DND-41 (cell line): Measurements from ENCODE around the gene CBX1.

ENCODE experiments used
- ATAC-seq: fragments of 200-7000 bp; cut with Tn5 transposase; 3 replicates; pipeline ENCODE4 v1.9.1; 2021; ENCODE audit warnings: low read depth; ENCODE audit not compliant: insufficient read depth
- DNase-seq: peaks from one replicate; pipeline ENCODE4 v3.0.0-alpha.2; 2020
- H2AFZ ChIP-seq: 2 replicates; pipeline ENCODE4 v1.6.0; 2012; ENCODE audit warnings: low read depth, low read length
- H3K27ac ChIP-seq: 2 replicates; pipeline ENCODE4 v1.5.1; 2012; ENCODE audit warnings: low read length, inconsistent platforms
- H3K27me3 ChIP-seq: fragments of 200-600 bp; sonication (generic); 2 replicates; pipeline ENCODE4 v1.6.0; 2012; ENCODE audit warnings: low read length, mild to moderate bottlenecking, inconsistent platforms; ENCODE audit not compliant: insufficient read depth, poor library complexity
- H3K36me3 ChIP-seq: 2 replicates; pipeline ENCODE4 v1.5.1; 2012; ENCODE audit warnings: low read length, inconsistent platforms; ENCODE audit not compliant: insufficient read depth
- H3K4me1 ChIP-seq: 2 replicates; pipeline ENCODE4 v1.5.1; 2012; ENCODE audit warnings: mild to moderate bottlenecking, low read length; ENCODE audit not compliant: insufficient read depth
- H3K4me2 ChIP-seq: 2 replicates; pipeline ENCODE4 v1.6.0; 2012; ENCODE audit warnings: mild to moderate bottlenecking, moderate library complexity, low read length, inconsistent platforms; ENCODE audit not compliant: insufficient read depth
- H3K4me3 ChIP-seq, 2 experiments: fragments of 200-600 bp in 1 of 2; shearing (Covaris generic) in 1 of 2; 2 replicates each; pipeline ENCODE4 v1.5.1; 2012 to 2016; ENCODE audit warnings: inconsistent platforms in 2 of 2, low read length in 2 of 2, mild to moderate bottlenecking in 2 of 2, low read depth in 1 of 2, moderate library complexity in 1 of 2
- H3K79me2 ChIP-seq: 2 replicates; pipeline ENCODE4 v1.6.0; 2012; ENCODE audit warnings: low read length, inconsistent platforms; ENCODE audit not compliant: insufficient read depth
- H3K9ac ChIP-seq: 2 replicates; pipeline ENCODE4 v1.6.0; 2012; ENCODE audit warnings: low read depth, mild to moderate bottlenecking, inconsistent platforms, low read length, moderate library complexity
- H3K9me3 ChIP-seq: 2 replicates; pipeline ENCODE4 v1.5.1; 2012; ENCODE audit warnings: low read length, moderate library complexity, mild to moderate bottlenecking, inconsistent platforms; ENCODE audit not compliant: insufficient read depth, severe bottlenecking
- H4K20me1 ChIP-seq: 2 replicates; pipeline ENCODE4 v1.6.0; 2012; ENCODE audit warnings: low read length; ENCODE audit not compliant: insufficient read depth
- EZH2 ChIP-seq: IDR thresholded peaks from 3 replicates; pipeline ENCODE4 v1.6.1; 2012; ENCODE audit warnings: borderline replicate concordance, low read depth, mild to moderate bottlenecking, moderate library complexity, low read length, inconsistent platforms; ENCODE audit not compliant: severe bottlenecking
- TF ChIP-seq, protein P1 (sequence below): IDR thresholded peaks from 2 replicates; pipeline ENCODE4 v1.5.1; 2012; ENCODE audit warnings: borderline replicate concordance, low read length, moderate library complexity, mild to moderate bottlenecking; ENCODE audit not compliant: poor library complexity, severe bottlenecking; ENCODE audit errors: extremely low read depth

The CBX1 gene

DNA sequence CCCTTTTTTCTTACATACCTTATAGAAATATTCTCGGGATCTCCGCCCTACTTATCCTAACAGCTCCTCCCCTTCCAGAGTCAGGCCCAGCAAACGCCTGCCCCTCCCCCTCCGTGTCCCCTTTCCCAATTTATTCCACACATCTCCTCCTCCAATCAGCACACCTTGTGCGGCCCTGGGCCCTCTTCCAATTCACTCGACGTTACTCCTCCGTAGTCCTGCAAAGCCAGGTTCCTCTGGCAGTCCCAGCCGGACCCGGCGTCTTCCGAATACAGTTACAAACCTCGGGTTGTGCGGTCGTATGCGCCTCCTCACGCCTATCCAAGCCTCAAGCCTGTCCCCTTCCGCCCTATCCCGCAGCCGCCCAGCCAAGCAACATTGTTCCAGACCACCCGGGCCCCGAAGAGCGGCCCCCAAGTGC is 677 bp downstream of the CBX1 start:
- peaks cover 28% of the 10 kb centered on the region for H3K4me1 ChIP-seq
- peak overlapping the region; percentile 87 for H3K27ac ChIP-seq
- H3K4me3 ChIP-seq = peak overlapping the region; percentile 88 to 93
- H3K9ac ChIP-seq = peak overlapping the region; percentile 95
- no peaks in the 10 kb centered on the region for H3K27me3 ChIP-seq
- no peaks in the 10 kb centered on the region for H3K9me3 ChIP-seq
- peak overlapping the region; percentile 92 for H2AFZ ChIP-seq
- peak overlapping the region; percentile 98 for H3K4me2 ChIP-seq
- TF ChIP-seq, protein P1, sequence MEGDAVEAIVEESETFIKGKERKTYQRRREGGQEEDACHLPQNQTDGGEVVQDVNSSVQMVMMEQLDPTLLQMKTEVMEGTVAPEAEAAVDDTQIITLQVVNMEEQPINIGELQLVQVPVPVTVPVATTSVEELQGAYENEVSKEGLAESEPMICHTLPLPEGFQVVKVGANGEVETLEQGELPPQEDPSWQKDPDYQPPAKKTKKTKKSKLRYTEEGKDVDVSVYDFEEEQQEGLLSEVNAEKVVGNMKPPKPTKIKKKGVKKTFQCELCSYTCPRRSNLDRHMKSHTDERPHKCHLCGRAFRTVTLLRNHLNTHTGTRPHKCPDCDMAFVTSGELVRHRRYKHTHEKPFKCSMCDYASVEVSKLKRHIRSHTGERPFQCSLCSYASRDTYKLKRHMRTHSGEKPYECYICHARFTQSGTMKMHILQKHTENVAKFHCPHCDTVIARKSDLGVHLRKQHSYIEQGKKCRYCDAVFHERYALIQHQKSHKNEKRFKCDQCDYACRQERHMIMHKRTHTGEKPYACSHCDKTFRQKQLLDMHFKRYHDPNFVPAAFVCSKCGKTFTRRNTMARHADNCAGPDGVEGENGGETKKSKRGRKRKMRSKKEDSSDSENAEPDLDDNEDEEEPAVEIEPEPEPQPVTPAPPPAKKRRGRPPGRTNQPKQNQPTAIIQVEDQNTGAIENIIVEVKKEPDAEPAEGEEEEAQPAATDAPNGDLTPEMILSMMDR = no peak
- TF ChIP-seq EZH2 = no peak
- no peak for ATAC-seq
- H3K36me3 ChIP-seq = peaks cover 12% of the 10 kb centered on the region; the same call in 1 of the 2 replicates
- H3K79me2 ChIP-seq = peaks cover 60% of the 10 kb centered on the region
- no peak for DNase-seq
- peaks cover 39% of the 10 kb centered on the region; the same call in 1 of the 2 replicates for H4K20me1 ChIP-seq

DNA sequence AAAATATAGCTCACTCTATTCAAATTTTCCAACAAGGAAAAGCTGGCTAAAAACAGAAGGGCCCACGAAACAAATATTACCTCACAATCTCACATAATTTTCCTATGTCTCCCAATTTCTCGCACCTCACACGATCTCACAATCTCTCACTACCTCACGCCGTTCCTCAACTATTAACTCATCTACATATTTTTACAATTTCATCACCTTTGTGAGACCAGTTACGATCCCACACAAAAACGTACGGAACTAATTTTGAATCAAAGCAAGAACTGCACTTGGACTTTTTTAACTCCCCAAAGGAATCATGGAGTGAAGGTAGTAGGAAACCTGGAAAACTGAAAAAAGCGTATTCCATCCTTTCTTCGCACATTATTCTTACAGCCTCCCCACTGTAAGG is 1.1 kb downstream of the CBX1 start:
- Histone ChIP-seq H3K27me3 (no peaks in the 10 kb centered on the region), H3K4me1 (peaks cover 28% of the 10 kb centered on the region), H3K9ac (peak overlapping the region; percentile 95), H3K9me3 (no peaks in the 10 kb centered on the region), H4K20me1 (peaks cover 39% of the 10 kb centered on the region; the same call in 1 of the 2 replicates), H2AFZ (no peak overlapping the region), H3K27ac (peak overlapping the region; percentile 87), H3K36me3 (peaks cover 16% of the 10 kb centered on the region; the same call in 1 of the 2 replicates), H3K79me2 (peaks cover 65% of the 10 kb centered on the region), H3K4me3 (peak overlapping the region; percentile 88 to 93; a peak in 3 of 4 replicates), H3K4me2 (peak overlapping the region; percentile 98)
- DNase-seq (no peak), ATAC-seq (no peak)
- no peak for TF ChIP-seq EZH2
- TF ChIP-seq, protein P1 = no peak

GRCh38 chr17:48095611-48096010 is 5.7 kb downstream of the CBX1 start:
- no peak overlapping the region for H3K9ac ChIP-seq
- no peak overlapping the region for H3K27ac ChIP-seq
- TF ChIP-seq, protein P1 = no peak
- no peak for TF ChIP-seq EZH2
- no peak overlapping the region for H3K4me3 ChIP-seq
- DNase-seq (no peak), ATAC-seq (no peak)
- peaks cover 63% of the 10 kb centered on the region; the same call in 1 of the 2 replicates for H4K20me1 ChIP-seq
- no peaks in the 10 kb centered on the region for H3K9me3 ChIP-seq
- H3K36me3 ChIP-seq = peaks cover 39% of the 10 kb centered on the region
- peaks cover 20% of the 10 kb centered on the region for H3K4me1 ChIP-seq
- H3K79me2 ChIP-seq = peaks cover 99% of the 10 kb centered on the region
- no peaks in the 10 kb centered on the region for H3K27me3 ChIP-seq
- no peak overlapping the region for H3K4me2 ChIP-seq
- H2AFZ ChIP-seq = no peak overlapping the region
